ENCODE measurements around the gene PTPRN2.
"Not testable (repeated sequence)": the region's sequence is repeated elsewhere in the genome, so short reads cannot be mapped to it uniquely, and the experiment has no call there.

The PTPRN2 gene

GRCh38 chr7:158260567-158261361, 326.9 kb downstream of the PTPRN2 start:
- DNase-seq, result no peak

- no peak for DNase-seq
Measured at GRCh38 chr7:158259671-158260418, 327.8 kb downstream of the PTPRN2 start.

GRCh38 chr7:158259141-158259540, 328.5 kb downstream of the PTPRN2 start:
- DNase-seq, result no peak

GRCh38 chr7:158258411-158259130, 329.1 kb downstream of the PTPRN2 start:
- no peak for DNase-seq

- DNase-seq, result no peak
Measured at GRCh38 chr7:158257516-158258410, 329.9 kb downstream of the PTPRN2 start.

GRCh38 chr7:158257001-158257400, 330.6 kb downstream of the PTPRN2 start:
- DNase-seq, result no peak

- no peak for DNase-seq
Measured at GRCh38 chr7:158256091-158256816, 331.4 kb downstream of the PTPRN2 start.

- DNase-seq, result no peak
Measured at GRCh38 chr7:158255558-158255957, 332.1 kb downstream of the PTPRN2 start.

GRCh38 chr7:158255156-158255555, 332.5 kb downstream of the PTPRN2 start:
- no peak for DNase-seq

GRCh38 chr7:158253670-158254045, 334.0 kb downstream of the PTPRN2 start:
- DNase-seq, result not testable (repeated sequence)

GRCh38 chr7:158252837-158253669, 334.6 kb downstream of the PTPRN2 start:
- DNase-seq, result no peak

GRCh38 chr7:158252081-158252836, 335.4 kb downstream of the PTPRN2 start:
- no peak for DNase-seq

- DNase-seq, result no peak
Measured at GRCh38 chr7:158251061-158251965, 336.3 kb downstream of the PTPRN2 start.

GRCh38 chr7:158249692-158250091, 337.9 kb downstream of the PTPRN2 start:
- no peak for DNase-seq

GRCh38 chr7:158248816-158249215, 338.8 kb downstream of the PTPRN2 start:
- no peak for DNase-seq

GRCh38 chr7:158247758-158248487, 339.7 kb downstream of the PTPRN2 start:
- DNase-seq, result no peak

- DNase-seq, result no peak
Measured at GRCh38 chr7:158246960-158247673, 340.5 kb downstream of the PTPRN2 start.
